NOMO-1 treated with DMSO at 0.1 percent for 48 hours (cell line): ENCODE measurements around the gene FSTL3.
"Not testable (repeated sequence)": the region's sequence is repeated elsewhere in the genome, so short reads cannot be mapped to it uniquely, and the experiment has no call there.

Experiments used
- DNase-seq: peaks from one replicate; lab custom pipeline; 2025; ENCODE audit not compliant: unreplicated experiment; lab: John Stamatoyannopoulos, UW

FSTL3 gene

GRCh38 chr19:676339-677105 is at the start of gene FSTL3:
TSS of gene FSTL3 (plus strand) at chr19:676392. CDS start at chr19:676424, 32 bp downstream.
- DNase-seq, result no peak

GRCh38 chr19:626566-626965 is 49.6 kb upstream of the FSTL3 start:
- not testable (repeated sequence) for DNase-seq

GRCh38 chr19:628168-628567 is 48.0 kb upstream of the FSTL3 start:
- DNase-seq, result no peak

GRCh38 chr19:629515-629914 is 46.7 kb upstream of the FSTL3 start:
- DNase-seq, result not testable (repeated sequence)

- no peak for DNase-seq
These were observed 46.1 kb upstream of the FSTL3 start for GRCh38 chr19:629961-630714.

GRCh38 chr19:632579-633067 is 43.6 kb upstream of the FSTL3 start:
- peak; percentile 38 for DNase-seq

- DNase-seq, result peak; percentile 97
These were observed 43.0 kb upstream of the FSTL3 start, which contains the start of gene POLRMT for GRCh38 chr19:633068-633785. TSS of gene POLRMT (minus strand) at chr19:633537. CDS start at chr19:633512, 25 bp downstream.

- no peak for DNase-seq
These were observed 42.2 kb upstream of the FSTL3 start for GRCh38 chr19:633786-634639.

GRCh38 chr19:634975-635652 is 41.1 kb upstream of the FSTL3 start:
- no peak for DNase-seq

GRCh38 chr19:638906-639252 is 37.3 kb upstream of the FSTL3 start:
- no peak for DNase-seq

- peak; percentile 74 for DNase-seq
These were observed 36.7 kb upstream of the FSTL3 start, which contains the start of gene FGF22 for GRCh38 chr19:639253-640160. TSS of gene FGF22 (plus strand) at chr19:639879. CDS start at chr19:639926, 47 bp downstream.

- no peak for DNase-seq
These were observed 36.0 kb upstream of the FSTL3 start for GRCh38 chr19:640161-640558.

- no peak for DNase-seq
These were observed 35.5 kb upstream of the FSTL3 start for GRCh38 chr19:640606-641189.

- no peak for DNase-seq
These were observed 34.5 kb upstream of the FSTL3 start for GRCh38 chr19:641702-642101.

- DNase-seq, result no peak
These were observed 33.1 kb upstream of the FSTL3 start for GRCh38 chr19:642767-643727.

- DNase-seq, result no peak
These were observed 32.5 kb upstream of the FSTL3 start for GRCh38 chr19:643736-644135.

GRCh38 chr19:644363-644762 is 31.8 kb upstream of the FSTL3 start:
- DNase-seq, result no peak
